GM19324 (cell line): ENCODE results near the gene DTWD2.
"Not testable (repeated sequence)": the region's sequence is repeated elsewhere in the genome, so short reads cannot be mapped to it uniquely, and the experiment has no call there.

Source experiments
- ATAC-seq: cut with Tn5 transposase; IDR thresholded peaks from one replicate; pipeline ENCODE4 v1.9.1; 2021; ENCODE audit warnings: mild to moderate bottlenecking, moderate library complexity; ENCODE audit not compliant: unreplicated experiment, low FRiP score

The DTWD2 gene

DNA sequence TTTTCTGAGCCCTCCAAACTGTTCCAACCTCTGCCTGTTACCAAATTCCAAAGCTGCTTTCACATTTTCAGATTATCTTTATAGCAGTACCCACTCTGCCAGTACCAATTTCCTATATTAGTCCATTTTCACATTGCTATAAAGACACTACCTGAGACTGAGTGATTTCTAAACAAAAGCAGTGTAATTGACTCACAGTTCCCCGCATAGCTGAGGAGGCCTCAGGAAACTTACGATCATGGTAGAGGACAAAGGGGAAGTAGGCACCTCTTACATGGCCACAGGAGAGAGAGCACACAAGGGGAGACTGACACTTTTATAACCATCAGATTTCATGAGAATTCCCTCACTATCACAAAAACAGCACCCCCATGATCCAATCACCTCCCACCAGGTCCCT lies 105.0 kb downstream of the DTWD2 start:
- no peak for ATAC-seq

DNA sequence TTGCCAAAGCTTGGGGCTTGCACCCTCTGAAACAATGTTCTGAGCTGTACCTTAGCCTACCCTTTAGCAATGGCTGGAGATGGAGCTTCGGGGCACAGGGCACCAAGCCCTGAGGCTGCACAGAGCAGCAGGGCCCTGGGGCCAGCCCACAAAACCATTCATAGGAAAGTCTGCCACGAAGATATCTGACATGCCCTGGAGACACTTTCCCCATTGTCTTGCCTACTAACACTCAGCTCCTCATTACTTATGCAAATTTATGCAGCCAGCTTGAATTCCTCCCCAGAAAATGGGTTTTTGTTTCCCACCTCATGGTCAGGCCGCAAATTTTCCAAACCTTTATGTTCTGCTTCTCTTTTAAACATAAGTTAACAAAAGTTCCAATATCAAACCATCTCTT lies 105.7 kb downstream of the DTWD2 start:
- no peak for ATAC-seq

DNA sequence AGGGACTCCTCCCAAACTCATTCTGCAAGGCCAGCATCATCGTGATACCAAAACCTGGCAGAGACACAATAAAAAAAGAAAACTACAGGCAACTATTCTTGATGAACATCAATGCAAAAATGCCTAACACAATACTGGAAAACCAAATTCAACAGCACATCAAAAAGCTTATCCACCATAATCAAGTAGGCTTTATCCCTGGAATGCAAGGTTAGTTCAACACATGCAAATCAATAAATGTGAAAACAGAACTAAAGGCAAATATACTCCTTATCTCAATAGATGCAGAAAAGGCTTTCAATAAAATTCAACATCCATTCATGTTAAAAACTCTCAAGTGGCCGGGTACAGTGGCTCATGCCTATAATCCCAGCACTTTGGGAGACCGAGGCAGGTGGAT lies 111.5 kb downstream of the DTWD2 start:
- ATAC-seq = not testable (repeated sequence)

DNA sequence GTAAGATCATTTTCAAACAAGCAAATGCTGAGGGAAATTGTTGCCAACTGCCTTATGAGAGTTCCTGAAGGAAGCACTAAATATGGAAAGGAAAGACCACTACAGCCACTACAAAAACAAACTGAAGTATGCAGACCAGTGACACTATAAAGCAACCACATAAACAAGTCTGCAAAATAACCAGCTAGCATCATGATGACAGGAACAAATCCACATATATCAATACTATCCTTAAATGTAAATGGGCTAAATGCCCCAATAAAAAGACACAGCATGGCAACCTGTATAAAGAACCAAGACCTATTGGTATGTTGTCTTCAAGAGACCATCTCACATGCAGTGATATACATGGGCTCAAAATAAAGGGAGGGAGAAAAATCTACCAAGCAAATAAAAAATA lies 113.2 kb downstream of the DTWD2 start:
- ATAC-seq = no peak

DNA sequence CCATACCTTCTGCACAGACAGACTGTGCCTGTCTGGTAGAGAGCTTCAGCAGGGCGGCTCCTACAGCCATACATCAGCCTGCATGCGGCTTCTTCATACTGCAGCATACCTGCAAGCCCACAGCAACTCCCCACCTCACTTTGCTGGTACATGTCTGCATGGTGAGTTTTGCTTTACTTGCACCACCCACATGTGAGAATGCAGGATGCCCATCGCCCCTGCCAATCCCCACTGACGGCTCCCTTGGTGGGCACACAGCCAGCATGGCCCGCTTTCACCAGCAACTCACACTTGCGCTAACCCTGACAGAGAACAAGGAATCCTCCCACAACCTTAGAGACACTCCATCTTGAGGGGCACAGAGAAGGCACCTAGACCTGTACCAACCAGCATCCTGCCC lies 114.9 kb downstream of the DTWD2 start:
- no peak for ATAC-seq

DNA sequence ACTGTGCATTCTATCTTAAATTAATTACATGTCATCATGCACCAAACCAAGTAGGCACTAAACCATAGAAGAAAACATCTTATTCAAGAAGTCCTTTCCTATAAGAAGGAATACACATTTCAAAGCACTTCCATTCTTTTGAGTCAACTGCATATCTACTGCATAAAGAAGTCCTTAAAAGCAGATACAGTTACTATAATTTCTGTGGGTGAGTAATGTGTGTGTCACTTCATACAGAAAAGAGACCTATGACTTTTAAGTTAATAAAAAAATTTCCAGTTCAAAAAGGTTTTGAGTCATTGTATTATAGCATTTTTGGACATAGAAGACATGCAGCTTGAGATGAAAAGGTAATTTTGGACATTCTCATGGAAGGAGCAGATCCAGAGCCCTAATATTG lies 125.0 kb downstream of the DTWD2 start:
- no peak for ATAC-seq

DNA sequence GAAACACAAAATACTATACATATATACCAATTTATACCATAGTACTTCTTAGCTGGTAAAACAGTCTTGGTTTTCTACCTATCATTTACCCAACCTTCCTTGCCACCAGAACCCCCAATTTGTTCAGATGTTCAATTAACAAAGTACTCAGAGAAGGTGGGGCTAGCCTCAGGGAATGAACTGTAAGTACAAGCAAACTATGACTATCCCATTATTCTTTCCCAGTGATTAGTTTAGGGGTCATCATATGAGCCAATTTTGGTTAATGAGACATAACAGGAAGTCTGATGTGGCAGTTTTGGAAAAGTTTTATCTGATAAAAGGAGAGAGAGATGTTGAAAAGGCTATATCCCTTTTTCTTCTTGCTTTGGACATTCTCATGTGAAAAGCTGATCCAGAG lies 125.8 kb downstream of the DTWD2 start:
- no peak for ATAC-seq

DNA sequence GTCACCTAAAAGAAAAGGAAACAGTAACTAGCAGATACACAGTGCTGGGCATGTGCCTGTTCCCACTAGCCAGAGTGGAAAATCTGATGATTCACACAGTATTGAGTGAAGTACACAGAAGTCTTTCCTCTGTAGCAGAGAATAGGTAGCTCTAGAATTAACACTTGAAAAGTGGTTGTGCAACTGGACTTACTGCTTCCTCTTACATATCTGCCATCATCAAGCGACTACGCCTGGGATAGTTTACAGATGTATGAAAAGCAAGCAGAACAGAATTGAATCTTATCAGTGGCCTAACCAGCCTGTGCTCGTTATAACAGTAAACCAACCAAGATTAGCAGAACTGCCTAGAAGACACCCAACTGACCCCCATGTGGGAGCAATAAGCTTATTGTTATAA lies 130.6 kb downstream of the DTWD2 start:
- no peak for ATAC-seq

DNA sequence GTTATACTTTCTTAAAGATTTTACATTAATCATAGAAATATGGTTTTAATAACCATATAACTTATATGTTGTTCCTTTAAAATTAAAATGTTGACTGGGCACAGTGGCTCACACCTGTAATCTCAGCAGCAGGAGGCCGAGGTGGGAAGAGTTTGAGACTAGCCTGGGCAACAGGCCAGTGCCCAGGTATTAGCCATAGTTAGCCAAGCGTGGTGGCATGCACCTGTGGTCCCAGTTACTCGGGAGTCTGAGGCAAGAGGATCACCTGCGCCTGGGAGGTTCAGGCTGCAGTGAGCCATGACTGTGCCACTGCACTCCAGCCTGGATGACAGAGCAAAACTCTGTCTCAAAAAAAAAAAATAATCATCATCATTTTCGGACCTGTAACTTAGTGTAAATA lies 133.5 kb downstream of the DTWD2 start:
- ATAC-seq = no peak

DNA sequence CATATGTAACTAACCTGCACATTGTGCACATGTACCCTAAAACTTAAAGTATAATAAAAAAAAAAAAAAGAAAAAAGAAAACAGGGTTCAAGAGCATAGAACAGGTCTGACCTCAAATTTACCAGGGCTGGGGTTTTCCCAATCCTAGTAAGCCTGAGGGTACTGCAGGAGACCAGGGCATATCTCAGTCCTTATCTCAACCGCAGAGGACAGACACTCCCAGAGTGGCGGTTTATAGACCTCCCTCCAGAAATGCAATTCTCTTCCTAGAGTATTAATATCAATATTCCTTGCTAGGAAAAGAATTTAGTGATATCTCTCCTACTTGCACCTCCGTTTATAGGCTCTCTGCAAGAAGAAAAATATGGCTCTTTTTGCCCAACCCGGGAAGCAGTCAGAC lies 136.6 kb downstream of the DTWD2 start:
- ATAC-seq = not testable (repeated sequence)

DNA sequence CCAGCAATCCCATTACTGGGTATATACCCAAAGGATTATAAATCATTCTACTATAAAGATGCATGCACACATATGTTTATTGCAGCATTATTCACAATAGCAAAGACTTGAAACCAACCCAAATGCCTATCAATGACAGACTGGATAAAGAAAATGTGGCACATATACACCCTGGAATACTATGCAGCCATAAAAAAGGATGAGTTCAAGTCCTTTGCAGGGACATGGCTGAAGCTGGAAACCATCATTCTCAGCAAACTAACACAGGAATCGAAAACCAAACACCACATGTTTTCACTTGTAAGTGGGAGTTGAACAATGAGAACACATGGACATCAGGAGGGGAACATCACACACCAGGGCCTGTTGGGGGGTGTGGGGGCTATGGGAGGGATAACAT lies 138.8 kb downstream of the DTWD2 start:
- ATAC-seq = not testable (repeated sequence)

DNA sequence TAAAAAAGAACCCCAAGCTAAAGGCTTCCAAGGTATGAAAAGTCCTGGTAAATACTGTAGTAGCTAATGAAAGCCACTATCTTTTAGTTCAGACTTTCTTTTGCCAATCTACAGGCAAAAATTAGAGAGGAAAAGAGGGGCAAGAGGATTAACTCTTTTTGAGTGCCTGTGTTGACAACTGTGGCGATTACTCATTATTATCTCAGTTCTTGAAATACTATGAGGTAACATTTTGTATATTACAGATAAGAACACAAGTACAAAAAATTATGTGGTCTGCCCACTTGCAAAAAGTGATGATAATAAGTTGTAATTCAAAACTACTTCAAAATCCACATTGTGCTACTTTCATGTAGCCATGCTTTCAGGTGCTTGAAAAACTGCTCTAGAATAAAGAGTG lies 144.0 kb downstream of the DTWD2 start:
- no peak for ATAC-seq

DNA sequence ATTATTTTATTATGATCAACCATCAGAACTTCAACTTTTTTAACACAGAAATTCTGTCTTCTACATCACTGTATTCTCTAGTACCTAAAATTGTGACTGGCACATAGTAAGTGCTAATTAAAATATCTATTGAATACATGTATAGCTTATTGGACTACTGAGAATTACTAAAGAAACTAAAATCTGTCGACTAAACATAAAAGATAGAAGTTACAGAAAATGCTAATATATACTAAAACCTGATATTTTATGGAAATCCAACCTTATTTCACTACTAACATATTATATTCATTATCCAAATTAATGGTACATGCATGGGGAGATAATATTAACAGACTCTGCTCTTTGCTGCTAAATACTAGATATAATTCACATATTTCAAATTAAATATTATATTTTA lies 153.6 kb downstream of the DTWD2 start:
- no peak for ATAC-seq

DNA sequence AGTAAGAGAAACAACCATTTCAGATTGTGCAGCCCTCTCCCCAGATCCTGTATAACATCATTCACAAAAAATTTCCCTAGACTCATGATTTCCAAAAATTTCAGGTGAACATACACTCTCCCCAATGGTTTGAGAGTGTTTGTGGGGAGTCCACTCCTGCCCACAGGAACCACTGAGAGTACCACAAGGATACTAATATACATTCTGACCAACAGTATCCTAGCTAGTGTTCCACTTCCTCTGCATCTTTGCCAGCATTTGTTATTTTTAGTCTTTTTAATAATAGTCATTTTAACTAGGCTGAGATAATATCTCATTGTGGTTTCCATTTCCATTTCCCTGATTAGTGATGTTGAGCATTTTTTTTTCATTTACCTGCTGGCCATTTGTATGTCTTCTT lies 155.4 kb downstream of the DTWD2 start:
- ATAC-seq = no peak

DNA sequence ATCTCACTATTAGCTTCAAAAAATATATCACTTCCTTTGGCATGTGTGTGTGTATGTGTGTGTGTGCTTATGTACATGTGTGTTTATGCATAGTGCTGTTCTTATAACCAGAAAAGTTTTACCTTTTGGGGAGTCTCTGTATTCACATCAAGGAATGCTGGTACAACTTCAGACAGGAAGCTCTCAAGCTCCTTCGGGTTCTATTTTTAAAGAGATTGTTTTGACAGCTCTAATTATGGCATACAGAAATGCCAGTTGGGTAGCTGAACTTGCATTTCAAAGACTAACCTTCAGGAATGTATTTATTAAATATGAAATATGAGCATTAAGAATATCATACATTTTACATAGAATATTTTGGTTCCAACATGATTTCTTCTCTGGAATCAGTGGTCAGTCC lies 163.1 kb downstream of the DTWD2 start:
- ATAC-seq = no peak

DNA sequence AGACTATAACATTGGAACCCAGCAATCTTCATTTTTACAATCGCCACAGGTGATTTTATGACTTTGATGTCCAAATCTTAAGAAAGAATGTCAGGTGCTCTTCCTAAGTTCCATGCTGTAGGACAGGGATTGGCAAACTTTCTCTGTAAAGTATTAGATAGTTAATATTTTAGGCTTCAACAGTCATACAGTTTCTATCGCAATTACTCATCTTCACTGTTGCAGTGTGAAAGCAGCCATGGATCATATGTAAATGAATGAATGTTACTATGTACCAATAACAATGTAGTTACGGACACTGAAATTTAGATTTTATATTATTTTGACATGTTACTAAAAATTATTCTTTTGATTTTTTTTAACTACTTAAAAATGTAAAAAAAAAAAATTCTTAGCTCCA lies 169.7 kb downstream of the DTWD2 start:
- ATAC-seq = no peak

DNA sequence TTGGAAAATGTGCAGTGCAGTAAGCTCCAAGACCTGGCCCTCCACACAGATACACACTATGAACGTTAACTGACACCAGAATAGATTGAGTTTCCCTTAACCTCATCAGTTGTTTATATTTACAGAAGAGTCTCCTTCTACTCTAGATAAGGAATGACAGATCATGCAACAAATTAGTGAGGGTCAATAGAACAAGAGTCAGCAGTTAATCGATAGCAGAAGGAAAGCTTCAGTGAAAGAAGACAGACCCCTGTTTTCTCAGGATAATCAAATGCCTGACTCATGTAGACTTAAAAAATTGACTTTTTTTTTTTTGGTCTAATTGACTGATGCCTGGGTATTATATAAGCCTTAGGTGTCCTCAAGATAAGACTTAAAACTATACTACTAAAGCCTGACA lies 179.9 kb downstream of the DTWD2 start:
- ATAC-seq = no peak

DNA sequence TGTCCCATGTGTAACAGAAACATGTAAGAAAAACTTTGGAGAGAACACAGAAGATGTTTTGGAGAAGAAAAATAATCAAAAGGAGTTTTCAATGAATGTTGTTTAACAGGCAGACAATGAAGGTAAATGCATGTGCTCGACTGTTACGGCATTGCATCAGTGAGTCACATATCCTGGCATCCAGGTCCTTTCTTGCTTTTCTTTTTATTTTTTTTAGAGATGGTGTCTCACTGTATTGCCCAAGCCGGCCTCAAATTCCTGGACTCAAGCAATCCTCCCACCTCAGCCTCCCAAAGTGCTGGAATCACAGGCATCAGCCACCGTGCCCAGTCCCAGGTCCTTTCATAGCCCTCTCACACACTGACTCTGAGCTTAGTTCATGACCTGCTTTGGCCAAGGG lies 181.8 kb downstream of the DTWD2 start:
- ATAC-seq = no peak

DNA sequence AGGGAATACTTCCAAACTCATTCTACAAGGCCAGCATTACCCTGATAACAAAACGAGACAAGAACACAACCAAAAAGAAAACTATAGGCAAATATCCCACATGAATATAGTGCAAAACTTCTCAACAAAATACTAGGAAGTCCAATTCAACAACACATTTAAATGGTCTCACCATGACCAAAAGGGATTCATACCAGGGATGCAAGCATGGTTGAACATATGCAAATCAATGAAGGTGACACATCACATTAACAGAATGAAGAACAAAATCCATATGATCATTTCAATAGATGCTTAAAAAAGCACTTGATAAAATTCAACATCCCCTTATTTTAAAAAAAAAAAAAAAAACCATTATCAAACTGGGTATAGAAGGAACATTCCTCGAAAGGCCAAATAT lies 186.0 kb downstream of the DTWD2 start:
- ATAC-seq = no peak

DNA sequence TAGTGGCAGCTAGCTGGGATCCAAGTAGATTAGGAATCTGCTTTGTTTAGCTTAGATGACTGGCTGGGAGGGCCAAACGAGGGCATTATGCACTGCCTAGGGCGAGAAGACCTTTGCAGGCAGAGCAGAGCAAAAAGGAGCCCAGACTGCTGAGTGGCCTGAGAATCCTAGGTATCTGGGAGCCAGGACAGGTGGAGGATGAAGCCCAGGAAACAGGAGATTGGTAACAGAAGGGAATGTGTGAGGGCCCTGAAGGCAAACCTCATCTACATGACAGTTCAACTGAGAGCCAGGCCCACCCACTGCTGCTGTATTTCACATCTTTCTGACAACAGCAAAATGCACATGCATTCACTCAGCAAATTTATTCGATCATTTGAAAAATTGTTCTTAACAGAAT lies 192.3 kb downstream of the DTWD2 start:
- ATAC-seq = no peak

DNA sequence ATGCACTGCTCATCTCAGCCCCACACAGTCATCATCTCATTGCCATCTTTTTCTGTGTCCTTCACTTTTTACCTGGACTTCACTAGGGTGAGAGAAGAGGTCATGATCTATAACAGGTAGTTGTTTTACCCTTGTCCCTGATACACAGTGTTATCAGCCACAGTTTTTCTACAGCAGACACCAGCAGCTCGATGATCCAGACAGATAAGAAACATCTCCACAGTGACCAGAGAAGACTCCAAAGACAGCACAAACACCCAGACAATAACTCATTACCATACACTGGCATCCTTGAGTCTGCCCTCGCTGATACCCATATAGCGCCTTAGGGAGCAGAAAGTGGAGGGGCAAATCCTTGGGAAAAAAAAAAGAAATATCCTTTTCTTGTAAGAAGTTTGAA lies 194.1 kb downstream of the DTWD2 start:
- ATAC-seq = no peak

DNA sequence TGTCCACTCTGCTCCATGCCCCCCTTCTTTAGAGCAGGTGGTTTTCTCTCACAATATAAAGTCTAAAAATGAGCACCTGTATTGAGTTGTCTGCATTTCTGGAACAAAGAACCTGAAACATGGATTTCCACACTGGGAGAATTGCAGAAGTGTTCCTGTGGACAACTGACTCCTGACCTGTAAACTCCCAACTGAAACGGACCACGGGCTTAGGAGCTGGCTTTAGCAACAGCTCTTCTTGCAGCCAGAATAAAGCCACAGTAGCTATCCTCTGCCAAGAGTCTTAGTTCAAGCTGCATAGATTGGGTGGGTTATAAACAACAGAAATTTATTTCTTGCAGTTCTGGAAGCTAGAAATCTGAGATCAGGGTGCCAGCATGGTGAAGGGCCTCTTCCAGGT lies 194.7 kb downstream of the DTWD2 start:
- ATAC-seq = no peak

DNA sequence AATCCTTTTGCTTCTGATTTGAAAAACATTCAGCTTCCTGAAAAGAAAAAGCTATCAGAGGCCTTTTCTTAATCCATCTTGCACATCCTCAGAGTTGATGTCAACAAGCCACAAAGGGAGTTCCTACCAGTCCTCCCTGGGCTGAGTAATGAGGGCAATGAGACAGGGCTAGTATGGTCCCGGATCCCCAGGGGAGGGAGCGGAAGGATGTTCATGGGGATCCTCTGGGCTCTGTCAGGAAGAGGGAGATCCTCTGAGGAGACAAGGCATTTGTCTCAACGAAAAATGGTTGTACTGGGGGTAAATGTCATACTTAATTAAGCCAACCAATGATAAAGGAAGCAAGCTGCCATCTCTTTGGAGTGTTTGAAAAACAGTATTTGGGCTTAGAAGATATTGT lies 195.3 kb downstream of the DTWD2 start:
- no peak for ATAC-seq
